WTC11 (cell line): ENCODE data around the gene CTNNA2. TPM values are rescaled to one million over a fixed set of nuclear protein-coding genes. Genes with fewer than 3 reads are reported as not detected.

ENCODE experiments used
- ATAC-seq: fragments of 200-7000 bp; cut with Tn5 transposase; 2 replicates; pipeline ENCODE4 v1.10.0; 2021; ENCODE audit warnings: mild to moderate bottlenecking, moderate library complexity
- CTCF ChIA-PET: fragments of 300-600 bp; sonication (Branson Sonifier 250); formaldehyde crosslinking; loops from one replicate; lab custom pipeline; 2021; ENCODE audit warnings: antibody characterized with exemption; lab: Charles Lee
- POLR2A ChIA-PET: fragments of 350-600 bp; sonication (Branson Sonifier 250); formaldehyde crosslinking; loops from one replicate; lab custom pipeline; 2021; ENCODE audit warnings: antibody characterized with exemption; lab: Charles Lee
- DNase-seq: peaks from one replicate; pipeline ENCODE4 v3.0.0; 2021; ENCODE audit warnings: low spot score
- H3K27ac Mint-ChIP-seq: 2 replicates; pipeline ENCODE4 v1.8.0; 2021; ENCODE audit warnings: mixed read lengths
- H3K27me3 Mint-ChIP-seq: 2 replicates; pipeline ENCODE4 v1.8.0; 2021; ENCODE audit warnings: low read depth, mild to moderate bottlenecking, moderate library complexity, mixed read lengths
- H3K36me3 Mint-ChIP-seq: 2 replicates; pipeline ENCODE4 v1.8.0; 2021; ENCODE audit warnings: mixed read lengths
- H3K4me1 Mint-ChIP-seq: 2 replicates; pipeline ENCODE4 v1.8.0; 2022; ENCODE audit warnings: mixed read lengths
- H3K4me3 Mint-ChIP-seq: 2 replicates; pipeline ENCODE4 v1.8.0; 2021; ENCODE audit warnings: mild to moderate bottlenecking, moderate library complexity, mixed read lengths
- H3K9me3 Mint-ChIP-seq: 2 replicates; pipeline ENCODE4 v1.8.0; 2021; ENCODE audit warnings: mixed read lengths
- CREB1 ChIP-seq: sonication (generic); formaldehyde crosslinking; IDR thresholded peaks from 2 replicates; pipeline ENCODE4 v1.8.0; 2023; ENCODE audit warnings: mild to moderate bottlenecking, missing genetic modification reagents
- FOXJ3 ChIP-seq: sonication (generic); formaldehyde crosslinking; IDR thresholded peaks from 2 replicates; pipeline ENCODE4 v1.9.0; 2021; ENCODE audit warnings: missing genetic modification reagents, mild to moderate bottlenecking, borderline replicate concordance
- GRHL2 ChIP-seq: fragments of 250-450 bp; sonication (Bioruptor Pico); IDR thresholded peaks from 2 replicates; pipeline ENCODE4 v1.8.0; 2022; ENCODE audit warnings: mild to moderate bottlenecking, moderate library complexity; ENCODE audit not compliant: insufficient replicate concordance, severe bottlenecking
- JAZF1 ChIP-seq: fragments of 250-450 bp; sonication (Bioruptor Pico); IDR thresholded peaks from 2 replicates; pipeline ENCODE4 v1.9.0; 2021; ENCODE audit warnings: moderate library complexity, mild to moderate bottlenecking, inconsistent platforms
- JUN ChIP-seq: sonication (generic); formaldehyde crosslinking; IDR thresholded peaks from 2 replicates; pipeline ENCODE4 v1.8.0; 2023; ENCODE audit warnings: mild to moderate bottlenecking, missing genetic modification reagents
- KAT7 ChIP-seq: sonication (generic); formaldehyde crosslinking; IDR thresholded peaks from 2 replicates; pipeline ENCODE4 v1.8.1; 2023; ENCODE audit warnings: missing genetic modification reagents, mild to moderate bottlenecking, borderline replicate concordance
- MXD4 ChIP-seq: fragments of 250-450 bp; sonication (Bioruptor Pico); IDR thresholded peaks from 2 replicates; pipeline ENCODE4 v1.8.0; 2021; ENCODE audit warnings: mild to moderate bottlenecking, moderate library complexity, borderline replicate concordance
- NFYB ChIP-seq: sonication (generic); formaldehyde crosslinking; conservative IDR thresholded peaks from 2 replicates; pipeline ENCODE4 v1.8.0; 2022; ENCODE audit warnings: low read depth, missing genetic modification reagents
- TCF7 ChIP-seq: sonication (generic); formaldehyde crosslinking; IDR thresholded peaks from 2 replicates; pipeline ENCODE4 v1.8.0; 2022; ENCODE audit warnings: mild to moderate bottlenecking, low read depth, missing genetic modification reagents, moderate library complexity
- TEAD4 ChIP-seq: sonication (generic); formaldehyde crosslinking; IDR thresholded peaks from 2 replicates; pipeline ENCODE4 v1.8.0; 2022; ENCODE audit warnings: mild to moderate bottlenecking, missing genetic modification reagents
- ZNF317 ChIP-seq: sonication (generic); formaldehyde crosslinking; IDR thresholded peaks from 2 replicates; pipeline ENCODE4 v1.8.1; 2023; ENCODE audit warnings: low read depth, mild to moderate bottlenecking, moderate library complexity, missing genetic modification reagents, borderline replicate concordance
- ZNF416 ChIP-seq: fragments of 250-450 bp; sonication (Bioruptor Pico); IDR thresholded peaks from 2 replicates; pipeline ENCODE4 v1.9.0; 2021; ENCODE audit warnings: mild to moderate bottlenecking, inconsistent platforms
- total RNA-seq: library from RNA; stranded (reverse); gene quantifications from 3 replicates; pipeline ENCODE4 v1.2.3, GENCODE V29; 2021
- TF ChIP-seq, protein P1 (sequence below): sonication (generic); formaldehyde crosslinking; IDR thresholded peaks from 2 replicates; pipeline ENCODE4 v1.8.0; 2022; ENCODE audit warnings: mild to moderate bottlenecking, missing genetic modification reagents
- TF ChIP-seq, protein P2 (sequence below): sonication (generic); formaldehyde crosslinking; IDR thresholded peaks from 2 replicates; pipeline ENCODE4 v1.8.1; 2023; ENCODE audit warnings: mild to moderate bottlenecking, missing genetic modification reagents
- TF ChIP-seq, protein P3 (sequence below): sonication (generic); formaldehyde crosslinking; conservative IDR thresholded peaks from 2 replicates; pipeline ENCODE4 v1.8.1; 2023; ENCODE audit warnings: mild to moderate bottlenecking, low read depth, missing genetic modification reagents, moderate library complexity
- TF ChIP-seq, protein P4 (sequence below): sonication (generic); formaldehyde crosslinking; IDR thresholded peaks from 2 replicates; pipeline ENCODE4 v1.8.0; 2023; ENCODE audit warnings: missing genetic modification reagents, mild to moderate bottlenecking, borderline replicate concordance
- TF ChIP-seq, protein P5 (sequence below): sonication (generic); formaldehyde crosslinking; conservative IDR thresholded peaks from 2 replicates; pipeline ENCODE4 v1.8.1; 2022; ENCODE audit warnings: mild to moderate bottlenecking, missing genetic modification reagents
- TF ChIP-seq, protein P6 (sequence below): sonication (generic); formaldehyde crosslinking; IDR thresholded peaks from 2 replicates; pipeline ENCODE4 v1.8.1; 2022; ENCODE audit warnings: mild to moderate bottlenecking, moderate library complexity, missing genetic modification reagents

Gene CTNNA2
- total RNA-seq, 1 experiment from 2014 or later: 3.8 TPM

DNA sequence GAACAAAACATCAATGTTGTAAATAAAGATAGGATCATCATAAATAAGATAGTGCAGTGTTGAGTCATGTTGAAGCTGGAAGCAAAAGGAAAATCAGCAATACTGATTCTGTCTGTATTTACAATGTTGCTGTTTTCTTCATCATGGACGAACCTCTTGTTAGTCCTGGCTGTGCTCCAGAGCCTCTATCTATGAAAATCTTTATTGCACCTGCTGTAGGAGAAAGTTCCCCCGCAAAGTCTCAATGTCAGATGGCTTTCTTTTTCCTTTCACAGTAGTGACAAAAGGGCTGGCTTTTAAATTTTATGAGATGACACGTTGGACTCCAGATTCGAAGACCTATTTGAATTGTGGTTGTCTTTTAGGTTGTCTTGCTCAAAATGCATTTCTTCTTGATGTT is 890.2 kb downstream of the CTNNA2 start:
- Mint-ChIP-seq H3K4me3 (no peak overlapping the region), H3K9me3 (peaks cover 8% of the 10 kb centered on the region; the same call in 1 of the 2 replicates), H3K27me3 (no peaks in the 10 kb centered on the region; the same call in 1 of the 2 replicates), H3K27ac (no peak overlapping the region), H3K36me3 (no peaks in the 10 kb centered on the region)
- CTCF ChIA-PET: no interaction called here
- DNase-seq (no peak), ATAC-seq (no peak)
- TF ChIP-seq, protein P1, sequence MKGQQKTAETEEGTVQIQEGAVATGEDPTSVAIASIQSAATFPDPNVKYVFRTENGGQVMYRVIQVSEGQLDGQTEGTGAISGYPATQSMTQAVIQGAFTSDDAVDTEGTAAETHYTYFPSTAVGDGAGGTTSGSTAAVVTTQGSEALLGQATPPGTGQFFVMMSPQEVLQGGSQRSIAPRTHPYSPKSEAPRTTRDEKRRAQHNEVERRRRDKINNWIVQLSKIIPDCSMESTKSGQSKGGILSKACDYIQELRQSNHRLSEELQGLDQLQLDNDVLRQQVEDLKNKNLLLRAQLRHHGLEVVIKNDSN: no peak
- TF ChIP-seq, protein P2, sequence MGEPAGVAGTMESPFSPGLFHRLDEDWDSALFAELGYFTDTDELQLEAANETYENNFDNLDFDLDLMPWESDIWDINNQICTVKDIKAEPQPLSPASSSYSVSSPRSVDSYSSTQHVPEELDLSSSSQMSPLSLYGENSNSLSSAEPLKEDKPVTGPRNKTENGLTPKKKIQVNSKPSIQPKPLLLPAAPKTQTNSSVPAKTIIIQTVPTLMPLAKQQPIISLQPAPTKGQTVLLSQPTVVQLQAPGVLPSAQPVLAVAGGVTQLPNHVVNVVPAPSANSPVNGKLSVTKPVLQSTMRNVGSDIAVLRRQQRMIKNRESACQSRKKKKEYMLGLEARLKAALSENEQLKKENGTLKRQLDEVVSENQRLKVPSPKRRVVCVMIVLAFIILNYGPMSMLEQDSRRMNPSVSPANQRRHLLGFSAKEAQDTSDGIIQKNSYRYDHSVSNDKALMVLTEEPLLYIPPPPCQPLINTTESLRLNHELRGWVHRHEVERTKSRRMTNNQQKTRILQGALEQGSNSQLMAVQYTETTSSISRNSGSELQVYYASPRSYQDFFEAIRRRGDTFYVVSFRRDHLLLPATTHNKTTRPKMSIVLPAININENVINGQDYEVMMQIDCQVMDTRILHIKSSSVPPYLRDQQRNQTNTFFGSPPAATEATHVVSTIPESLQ: no peak
- no peak for TF ChIP-seq KAT7
- TF ChIP-seq, protein P3, sequence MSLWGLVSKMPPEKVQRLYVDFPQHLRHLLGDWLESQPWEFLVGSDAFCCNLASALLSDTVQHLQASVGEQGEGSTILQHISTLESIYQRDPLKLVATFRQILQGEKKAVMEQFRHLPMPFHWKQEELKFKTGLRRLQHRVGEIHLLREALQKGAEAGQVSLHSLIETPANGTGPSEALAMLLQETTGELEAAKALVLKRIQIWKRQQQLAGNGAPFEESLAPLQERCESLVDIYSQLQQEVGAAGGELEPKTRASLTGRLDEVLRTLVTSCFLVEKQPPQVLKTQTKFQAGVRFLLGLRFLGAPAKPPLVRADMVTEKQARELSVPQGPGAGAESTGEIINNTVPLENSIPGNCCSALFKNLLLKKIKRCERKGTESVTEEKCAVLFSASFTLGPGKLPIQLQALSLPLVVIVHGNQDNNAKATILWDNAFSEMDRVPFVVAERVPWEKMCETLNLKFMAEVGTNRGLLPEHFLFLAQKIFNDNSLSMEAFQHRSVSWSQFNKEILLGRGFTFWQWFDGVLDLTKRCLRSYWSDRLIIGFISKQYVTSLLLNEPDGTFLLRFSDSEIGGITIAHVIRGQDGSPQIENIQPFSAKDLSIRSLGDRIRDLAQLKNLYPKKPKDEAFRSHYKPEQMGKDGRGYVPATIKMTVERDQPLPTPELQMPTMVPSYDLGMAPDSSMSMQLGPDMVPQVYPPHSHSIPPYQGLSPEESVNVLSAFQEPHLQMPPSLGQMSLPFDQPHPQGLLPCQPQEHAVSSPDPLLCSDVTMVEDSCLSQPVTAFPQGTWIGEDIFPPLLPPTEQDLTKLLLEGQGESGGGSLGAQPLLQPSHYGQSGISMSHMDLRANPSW (CRISPR knock-in tag): no peak
- TF ChIP-seq GRHL2 (CRISPR knock-in tag): no peak
- TF ChIP-seq NFYB (CRISPR knock-in tag): no peak
- TF ChIP-seq FOXJ3 (CRISPR knock-in tag): no peak
- TF ChIP-seq, protein P4, sequence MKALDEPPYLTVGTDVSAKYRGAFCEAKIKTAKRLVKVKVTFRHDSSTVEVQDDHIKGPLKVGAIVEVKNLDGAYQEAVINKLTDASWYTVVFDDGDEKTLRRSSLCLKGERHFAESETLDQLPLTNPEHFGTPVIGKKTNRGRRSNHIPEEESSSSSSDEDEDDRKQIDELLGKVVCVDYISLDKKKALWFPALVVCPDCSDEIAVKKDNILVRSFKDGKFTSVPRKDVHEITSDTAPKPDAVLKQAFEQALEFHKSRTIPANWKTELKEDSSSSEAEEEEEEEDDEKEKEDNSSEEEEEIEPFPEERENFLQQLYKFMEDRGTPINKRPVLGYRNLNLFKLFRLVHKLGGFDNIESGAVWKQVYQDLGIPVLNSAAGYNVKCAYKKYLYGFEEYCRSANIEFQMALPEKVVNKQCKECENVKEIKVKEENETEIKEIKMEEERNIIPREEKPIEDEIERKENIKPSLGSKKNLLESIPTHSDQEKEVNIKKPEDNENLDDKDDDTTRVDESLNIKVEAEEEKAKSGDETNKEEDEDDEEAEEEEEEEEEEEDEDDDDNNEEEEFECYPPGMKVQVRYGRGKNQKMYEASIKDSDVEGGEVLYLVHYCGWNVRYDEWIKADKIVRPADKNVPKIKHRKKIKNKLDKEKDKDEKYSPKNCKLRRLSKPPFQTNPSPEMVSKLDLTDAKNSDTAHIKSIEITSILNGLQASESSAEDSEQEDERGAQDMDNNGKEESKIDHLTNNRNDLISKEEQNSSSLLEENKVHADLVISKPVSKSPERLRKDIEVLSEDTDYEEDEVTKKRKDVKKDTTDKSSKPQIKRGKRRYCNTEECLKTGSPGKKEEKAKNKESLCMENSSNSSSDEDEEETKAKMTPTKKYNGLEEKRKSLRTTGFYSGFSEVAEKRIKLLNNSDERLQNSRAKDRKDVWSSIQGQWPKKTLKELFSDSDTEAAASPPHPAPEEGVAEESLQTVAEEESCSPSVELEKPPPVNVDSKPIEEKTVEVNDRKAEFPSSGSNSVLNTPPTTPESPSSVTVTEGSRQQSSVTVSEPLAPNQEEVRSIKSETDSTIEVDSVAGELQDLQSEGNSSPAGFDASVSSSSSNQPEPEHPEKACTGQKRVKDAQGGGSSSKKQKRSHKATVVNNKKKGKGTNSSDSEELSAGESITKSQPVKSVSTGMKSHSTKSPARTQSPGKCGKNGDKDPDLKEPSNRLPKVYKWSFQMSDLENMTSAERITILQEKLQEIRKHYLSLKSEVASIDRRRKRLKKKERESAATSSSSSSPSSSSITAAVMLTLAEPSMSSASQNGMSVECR (CRISPR knock-in tag): no peak
- TF ChIP-seq, all 79 proteins: peak for 0
- POLR2A ChIA-PET: no interaction called here
- H3K4me1 Mint-ChIP-seq: no peaks in the 10 kb centered on the region

DNA sequence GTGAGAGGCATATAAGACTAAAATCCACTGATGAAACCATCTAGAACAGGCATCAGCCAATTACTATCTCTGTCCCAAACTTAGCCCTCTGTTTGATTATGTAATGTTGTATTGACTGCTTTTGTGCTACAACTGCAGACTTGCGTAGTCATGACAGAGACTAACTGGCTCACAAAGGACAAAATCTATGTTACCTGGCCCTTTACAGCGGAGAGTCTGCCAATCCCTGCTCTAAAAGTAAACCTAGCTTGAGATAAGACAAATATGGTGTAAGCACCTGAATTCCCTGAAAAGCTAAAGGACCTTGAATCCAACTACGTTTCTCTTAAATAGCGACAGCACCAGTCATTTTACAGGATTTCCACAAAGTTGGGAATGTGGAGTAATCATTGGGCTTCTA is 894.5 kb downstream of the CTNNA2 start:
- no peak overlapping the region for H3K4me3 Mint-ChIP-seq
- POLR2A ChIA-PET: no interaction called here
- DNase-seq: no peak
- H3K4me1 Mint-ChIP-seq: peaks cover 8% of the 10 kb centered on the region; the same call in 1 of the 2 replicates
- CTCF ChIA-PET: no interaction called here
- H3K27ac Mint-ChIP-seq: no peak overlapping the region
- H3K9me3 Mint-ChIP-seq: no peaks in the 10 kb centered on the region
- H3K27me3 Mint-ChIP-seq: no peaks in the 10 kb centered on the region
- TF ChIP-seq NFYB (CRISPR knock-in tag): no peak
- no peak for ATAC-seq
- no peaks in the 10 kb centered on the region for H3K36me3 Mint-ChIP-seq

DNA sequence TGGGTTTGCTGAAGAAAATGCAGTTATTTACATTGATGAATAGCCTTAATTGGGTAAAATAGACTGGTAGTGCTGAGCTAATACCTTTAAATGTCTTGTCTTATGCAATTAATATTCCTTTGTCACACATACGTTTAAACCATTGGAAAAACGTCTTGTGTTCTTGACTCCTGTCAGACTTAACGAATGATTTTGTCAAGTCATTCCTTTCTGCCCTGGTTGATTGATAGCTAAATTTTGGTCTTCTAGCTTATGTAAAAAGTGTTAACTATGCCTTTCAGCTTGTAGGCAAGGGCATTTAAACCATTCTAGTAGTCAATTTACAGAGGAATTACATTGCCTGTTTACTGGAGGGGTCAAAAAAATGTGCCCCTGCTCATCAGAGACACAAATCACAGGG is 897.5 kb downstream of the CTNNA2 start:
- TF ChIP-seq ZNF317 (CRISPR knock-in tag): no peak
- TF ChIP-seq, protein P5, sequence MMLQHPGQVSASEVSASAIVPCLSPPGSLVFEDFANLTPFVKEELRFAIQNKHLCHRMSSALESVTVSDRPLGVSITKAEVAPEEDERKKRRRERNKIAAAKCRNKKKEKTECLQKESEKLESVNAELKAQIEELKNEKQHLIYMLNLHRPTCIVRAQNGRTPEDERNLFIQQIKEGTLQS (CRISPR knock-in tag): no peak
- TF ChIP-seq TEAD4 (CRISPR knock-in tag): no peak
- TF ChIP-seq ZNF416 (CRISPR knock-in tag): no peak
- TF ChIP-seq TCF7 (CRISPR knock-in tag): no peak
- no peak for TF ChIP-seq JAZF1
- TF ChIP-seq, protein P6, sequence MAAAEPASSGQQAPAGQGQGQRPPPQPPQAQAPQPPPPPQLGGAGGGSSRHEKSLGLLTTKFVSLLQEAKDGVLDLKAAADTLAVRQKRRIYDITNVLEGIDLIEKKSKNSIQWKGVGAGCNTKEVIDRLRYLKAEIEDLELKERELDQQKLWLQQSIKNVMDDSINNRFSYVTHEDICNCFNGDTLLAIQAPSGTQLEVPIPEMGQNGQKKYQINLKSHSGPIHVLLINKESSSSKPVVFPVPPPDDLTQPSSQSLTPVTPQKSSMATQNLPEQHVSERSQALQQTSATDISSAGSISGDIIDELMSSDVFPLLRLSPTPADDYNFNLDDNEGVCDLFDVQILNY (CRISPR knock-in tag): no peak
- no peak for TF ChIP-seq CREB1 (CRISPR knock-in tag)
- no peak for TF ChIP-seq MXD4
- TF ChIP-seq JUN (CRISPR knock-in tag): no peak
- Mint-ChIP-seq H3K36me3 (peaks cover 10% of the 10 kb centered on the region), H3K27me3 (no peaks in the 10 kb centered on the region; the same call in 1 of the 2 replicates), H3K4me1 (peaks cover 8% of the 10 kb centered on the region; the same call in 1 of the 2 replicates), H3K27ac (no peak overlapping the region), H3K4me3 (no peak overlapping the region), H3K9me3 (peaks cover 28% of the 10 kb centered on the region)
- CTCF ChIA-PET: no interaction called here
- POLR2A ChIA-PET: no interaction called here
- no peak for DNase-seq
- no peak for ATAC-seq
